Measurements from ENCODE around the gene RBM19.

- TF ChIP-seq, protein P1, sequence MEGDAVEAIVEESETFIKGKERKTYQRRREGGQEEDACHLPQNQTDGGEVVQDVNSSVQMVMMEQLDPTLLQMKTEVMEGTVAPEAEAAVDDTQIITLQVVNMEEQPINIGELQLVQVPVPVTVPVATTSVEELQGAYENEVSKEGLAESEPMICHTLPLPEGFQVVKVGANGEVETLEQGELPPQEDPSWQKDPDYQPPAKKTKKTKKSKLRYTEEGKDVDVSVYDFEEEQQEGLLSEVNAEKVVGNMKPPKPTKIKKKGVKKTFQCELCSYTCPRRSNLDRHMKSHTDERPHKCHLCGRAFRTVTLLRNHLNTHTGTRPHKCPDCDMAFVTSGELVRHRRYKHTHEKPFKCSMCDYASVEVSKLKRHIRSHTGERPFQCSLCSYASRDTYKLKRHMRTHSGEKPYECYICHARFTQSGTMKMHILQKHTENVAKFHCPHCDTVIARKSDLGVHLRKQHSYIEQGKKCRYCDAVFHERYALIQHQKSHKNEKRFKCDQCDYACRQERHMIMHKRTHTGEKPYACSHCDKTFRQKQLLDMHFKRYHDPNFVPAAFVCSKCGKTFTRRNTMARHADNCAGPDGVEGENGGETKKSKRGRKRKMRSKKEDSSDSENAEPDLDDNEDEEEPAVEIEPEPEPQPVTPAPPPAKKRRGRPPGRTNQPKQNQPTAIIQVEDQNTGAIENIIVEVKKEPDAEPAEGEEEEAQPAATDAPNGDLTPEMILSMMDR (IDR thresholded peaks at IDR 0.05 in 8 of 11, conservative IDR thresholded peaks at IDR 0.05 in 3 of 11), result no peak
- TF ChIP-seq POLR2AphosphoS5 (IDR thresholded peaks at IDR 0.05) (no peak), POLR2A (IDR thresholded peaks at IDR 0.05) (no peak)
Observed at GRCh38 chr12:113898466-113898865, 67.7 kb downstream of the RBM19 start.
